Bronchial epithelial cell (primary cell): Measurements from ENCODE around the gene CYP2C9. TPM values are rescaled to one million over a fixed set of nuclear protein-coding genes. Genes with fewer than 3 reads are reported as not detected.

Experiments
- DNase-seq: peaks from one replicate; pipeline ENCODE4 v3.0.0-alpha.2; 2010; ENCODE audit warnings: low read depth
- FAIRE-seq: peaks from 2 replicates; lab custom pipeline; 2011; peaks lifted over from hg19 to GRCh38; lab: Jason Lieb, UNC
- H3K27me3 ChIP-seq: 2 replicates; pipeline ENCODE4 v1.5.1; 2011; ENCODE audit warnings: low read length; ENCODE audit not compliant: control insufficient read depth, insufficient read depth
- H3K36me3 ChIP-seq: 2 replicates; pipeline ENCODE4 v1.5.1; 2011; ENCODE audit warnings: low read length; ENCODE audit not compliant: control insufficient read depth, insufficient read depth
- H3K4me3 ChIP-seq: 2 replicates; pipeline ENCODE4 v1.5.1; 2011; ENCODE audit warnings: mild to moderate bottlenecking, low read depth, low read length, control low read depth
- CTCF ChIP-seq: IDR thresholded peaks from 2 replicates; pipeline ENCODE4 v1.5.1; 2011; ENCODE audit warnings: mild to moderate bottlenecking, moderate library complexity, low read length, control low read depth, inconsistent platforms; ENCODE audit not compliant: insufficient read depth, severe bottlenecking
- total RNA-seq: library from RNA; depleted of rRNA; stranded (reverse); fragments of >200 nt; gene quantifications from 2 replicates; pipeline ENCODE4 v1.2.1, GENCODE V29; 2014

CYP2C9 gene
- total RNA-seq, 1 donor from 2014 or later: not detected

- DNase-seq (no peak), FAIRE-seq (no peak)
- TF ChIP-seq CTCF: no peak
- Histone ChIP-seq H3K27me3 (no peaks in the 10 kb centered on the region), H3K4me3 (no peak overlapping the region), H3K36me3 (no peaks in the 10 kb centered on the region)
These were observed 97.2 kb downstream of the CYP2C9 start for GRCh38 chr10:95035332-95036295.

- FAIRE-seq (no peak), DNase-seq (no peak)
- H3K4me3 ChIP-seq: no peak overlapping the region
- H3K36me3 ChIP-seq: no peaks in the 10 kb centered on the region
- H3K27me3 ChIP-seq: no peaks in the 10 kb centered on the region
- TF ChIP-seq CTCF: no peak
These were observed 100.8 kb downstream of the CYP2C9 start for GRCh38 chr10:95039281-95039680.

Other genes starting within 250 kb of the CYP2C9 start
- 0.26 and 1.2 TPM in 2 replicates for gene CYP2C19, start 176.0 kb upstream of the CYP2C9 start, total RNA-seq
- gene CYP2C8, start 130.8 kb downstream of the CYP2C9 start, total RNA-seq: 0.13 TPM in 1 of 2 replicates, not detected in the other